ENCODE results near the gene SDCCAG8.
A peak's percentile ranks its signal among the peaks of the same experiment; 100 is the strongest.

The SDCCAG8 gene

DNA sequence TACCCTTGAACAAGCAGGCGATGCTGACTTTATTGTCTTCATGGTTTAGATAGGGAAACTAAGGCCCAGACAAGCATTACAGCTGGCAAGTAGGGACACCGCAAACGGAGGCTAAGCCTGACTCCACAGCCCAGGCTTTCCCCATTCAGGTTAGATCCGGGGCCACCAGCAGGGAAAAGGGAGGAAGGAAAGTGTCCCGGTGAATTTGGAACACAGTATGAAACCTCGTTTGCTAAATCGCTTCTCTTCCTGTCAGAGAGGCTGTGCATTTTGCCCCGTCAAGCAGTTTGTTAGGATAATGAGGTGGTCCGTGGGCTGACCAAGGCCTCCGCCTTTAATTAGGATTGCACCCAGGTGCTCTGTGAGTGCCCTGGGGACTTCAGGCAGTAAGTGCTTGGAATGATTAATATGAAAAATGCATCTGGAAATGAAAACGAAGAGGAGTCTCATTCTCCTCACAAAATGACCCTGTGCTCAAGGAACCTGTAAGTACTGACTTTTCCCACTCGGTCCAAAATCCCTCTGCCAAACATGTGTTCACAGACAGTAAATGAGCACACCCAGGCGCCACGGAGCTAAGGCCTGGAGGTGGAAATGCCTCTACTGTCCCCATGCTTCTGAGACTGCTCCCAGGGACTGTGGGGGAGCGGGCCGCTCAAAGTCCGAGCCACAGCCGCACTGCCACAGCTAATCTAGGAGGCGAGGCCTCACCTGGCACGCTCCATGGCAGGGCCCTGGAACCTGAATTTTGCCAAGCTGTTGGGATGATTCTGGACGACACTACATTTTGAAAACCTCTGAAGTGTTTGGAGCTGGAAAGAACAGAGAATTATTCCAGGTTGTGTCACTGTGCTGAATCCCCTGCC is 234.1 kb downstream of the SDCCAG8 start:
- no peak for DNase-seq

DNA sequence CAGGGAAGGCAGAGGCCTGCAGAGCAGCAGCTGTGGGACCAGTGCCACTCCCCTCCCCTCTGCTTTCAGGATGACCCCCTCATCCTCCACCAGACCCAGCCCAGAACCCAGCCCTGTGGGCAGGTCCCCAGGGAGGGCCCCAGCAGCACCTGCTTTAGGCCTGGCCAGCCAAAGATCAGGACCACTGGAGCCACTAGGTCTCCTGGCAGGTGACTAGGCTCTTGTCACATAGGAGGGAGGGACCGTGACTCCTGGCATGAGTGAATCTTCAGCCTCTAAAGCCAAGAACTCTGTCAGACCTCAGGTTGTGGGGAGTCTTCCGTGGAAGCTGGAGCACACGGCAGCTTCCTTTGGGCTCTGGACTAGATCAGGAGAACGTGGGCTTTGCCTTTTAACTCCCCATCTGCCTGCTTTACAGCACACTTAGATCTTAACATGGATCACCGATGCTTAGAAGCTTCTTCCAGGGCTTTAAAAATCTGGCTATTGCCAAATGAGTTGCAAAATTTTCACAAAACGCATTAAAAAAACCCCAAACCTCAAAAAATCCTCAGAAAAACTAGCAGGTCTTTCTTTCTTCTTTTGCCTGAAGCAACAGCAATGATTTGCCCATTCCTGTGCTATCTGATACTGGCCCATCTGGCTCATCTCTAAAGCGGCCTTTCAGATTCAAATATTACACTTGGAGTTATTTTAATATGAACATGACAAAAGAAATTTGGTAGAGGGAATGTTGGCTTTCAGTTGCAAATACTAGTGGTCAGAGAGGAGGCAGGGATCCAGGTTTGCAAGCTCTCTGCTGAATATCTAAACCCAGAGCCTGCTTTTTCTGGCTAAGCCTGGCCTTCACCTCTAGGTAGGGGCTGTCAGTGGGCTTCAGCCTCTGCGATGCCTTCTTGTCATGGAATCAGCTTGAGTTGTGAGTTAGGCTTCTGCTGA is 235.2 kb downstream of the SDCCAG8 start:
- DNase-seq: no peak

DNA sequence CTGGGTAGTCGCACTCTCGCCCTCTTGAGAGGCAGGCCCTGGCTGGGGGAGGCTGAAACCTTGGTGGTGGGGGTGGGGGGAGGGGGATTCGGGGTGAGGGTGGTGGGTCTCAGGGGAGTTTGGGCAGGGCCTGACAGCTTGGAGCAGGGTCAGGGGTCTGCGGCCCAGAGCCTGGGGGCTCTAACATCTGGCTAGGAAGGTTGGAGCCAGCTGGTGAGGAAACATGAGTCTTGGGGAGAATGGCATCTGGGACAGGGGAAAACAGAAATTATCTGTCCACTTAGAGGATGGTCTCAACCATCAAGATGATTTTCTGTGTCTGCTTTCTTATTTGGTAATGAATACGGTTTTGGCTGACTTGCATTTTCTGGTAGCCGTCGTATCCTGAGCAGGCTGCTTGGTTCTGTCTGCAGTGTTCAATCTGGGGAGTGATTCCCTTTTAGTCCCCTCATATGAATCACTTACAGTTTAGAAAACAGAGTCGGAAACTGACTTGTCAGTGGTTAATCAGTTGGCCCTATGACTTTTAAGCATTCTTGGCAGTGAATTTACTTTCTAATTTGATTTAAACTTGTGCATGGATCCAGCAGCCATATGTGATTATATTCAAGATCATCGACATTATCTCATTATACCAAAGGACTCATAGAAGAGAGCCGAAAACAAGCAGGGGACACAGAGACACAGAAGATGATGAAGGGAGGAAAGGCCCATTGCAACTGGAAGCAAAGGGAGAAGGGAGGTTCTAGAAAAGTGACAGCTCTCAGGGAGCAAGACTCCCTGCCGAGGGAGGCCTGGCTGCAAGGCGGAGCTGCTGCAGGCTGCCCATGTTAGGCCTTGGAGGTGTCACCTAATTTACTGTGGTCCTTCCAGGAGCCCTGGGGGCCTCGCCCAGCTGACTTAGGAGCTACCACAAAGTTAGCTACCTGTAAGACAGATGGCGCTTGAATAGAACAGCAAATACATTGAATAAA is 237.6 kb downstream of the SDCCAG8 start:
- no peak for DNase-seq

DNA sequence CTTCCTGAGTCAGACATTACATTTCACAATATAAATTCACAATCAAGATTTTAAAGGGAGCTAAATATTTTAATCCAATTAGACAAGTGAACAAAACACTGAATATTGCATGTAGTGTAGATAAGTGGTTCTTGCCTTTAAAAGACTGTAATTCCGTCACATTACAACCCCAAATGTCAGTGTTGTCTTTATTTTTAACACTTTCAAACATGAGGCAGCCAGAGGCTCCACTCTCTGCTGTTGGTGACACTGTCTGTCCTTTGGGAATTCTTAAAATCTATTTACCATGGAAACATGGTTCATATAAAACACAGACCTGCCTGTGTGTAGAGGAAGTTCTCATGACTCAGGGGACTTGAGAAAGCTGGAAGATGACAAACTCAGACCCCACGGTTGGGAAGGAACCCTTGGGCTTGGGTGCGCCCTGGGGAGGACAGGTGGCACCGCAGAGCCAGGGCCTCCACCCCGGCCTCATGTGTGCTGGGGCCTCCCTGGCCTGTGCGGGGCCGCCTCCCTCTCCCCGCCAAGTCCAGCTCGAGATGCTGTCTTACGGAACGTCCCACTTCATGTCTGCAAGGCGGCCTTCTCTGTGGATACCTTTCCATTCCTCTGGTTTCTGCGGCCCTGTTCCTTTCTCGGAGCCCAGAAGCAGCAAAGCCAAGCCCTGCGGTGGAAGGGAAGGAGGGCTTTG is 239.0 kb downstream of the SDCCAG8 start:
- no peak for DNase-seq

DNA sequence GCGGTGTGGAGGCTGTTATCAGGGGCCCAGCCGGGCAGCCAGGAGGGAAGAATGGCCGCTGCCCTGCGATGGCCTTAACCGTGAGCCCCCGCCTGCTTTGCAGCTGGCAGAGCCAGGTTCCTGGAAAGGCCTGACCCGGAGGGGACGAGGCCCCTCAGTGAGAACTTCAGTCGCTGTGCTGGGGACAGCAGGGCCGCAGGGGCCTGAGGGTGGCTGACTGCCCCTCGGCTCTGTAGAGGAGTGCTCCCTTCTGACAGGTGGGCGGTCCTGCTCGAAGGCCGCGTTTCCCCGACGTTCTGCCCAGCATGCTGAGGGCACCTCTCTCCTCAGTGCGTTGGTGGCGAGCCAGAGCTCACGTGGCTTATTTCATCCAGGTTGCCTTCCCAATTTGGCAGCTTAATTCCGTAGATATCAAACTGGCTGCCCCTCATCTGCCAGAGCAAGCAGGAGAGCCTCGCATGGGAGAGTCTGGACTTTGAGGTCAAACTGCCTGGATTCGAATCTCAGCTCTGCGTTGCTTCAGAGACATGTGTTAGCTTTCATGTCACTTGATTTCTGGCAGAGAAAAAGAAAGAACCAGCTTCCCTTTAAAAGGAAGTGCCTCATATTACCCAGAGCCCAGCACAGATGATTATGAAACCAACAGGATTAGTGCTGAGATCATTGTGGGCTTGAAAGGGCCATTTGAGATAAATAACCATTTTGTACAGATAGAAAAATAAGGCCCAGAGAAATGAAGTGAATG is 239.8 kb downstream of the SDCCAG8 start:
- DNase-seq: no peak

DNA sequence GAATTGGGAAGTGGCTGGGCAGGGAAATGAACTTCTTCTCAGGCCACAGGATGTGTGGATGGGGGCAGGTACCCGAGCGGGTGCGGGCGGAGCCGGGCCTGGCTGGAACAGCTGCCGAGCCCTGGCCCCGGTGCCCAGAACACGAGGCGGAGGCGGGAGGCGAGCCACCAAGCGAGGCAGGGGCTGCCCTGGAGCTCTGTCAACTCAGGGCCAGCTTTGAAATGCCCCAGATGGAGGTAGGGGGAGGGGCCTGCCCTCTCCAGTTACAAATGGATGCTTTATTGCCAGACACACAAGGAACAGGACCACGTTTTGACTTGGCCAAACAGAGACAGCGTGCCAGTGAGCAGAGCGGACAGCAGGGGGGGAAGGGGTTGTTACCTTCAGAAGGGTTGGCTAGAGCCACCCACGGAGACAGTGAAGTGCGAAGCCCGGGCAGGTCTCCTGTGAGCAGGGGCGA is 240.4 kb downstream of the SDCCAG8 start:
- no peak for DNase-seq

DNA sequence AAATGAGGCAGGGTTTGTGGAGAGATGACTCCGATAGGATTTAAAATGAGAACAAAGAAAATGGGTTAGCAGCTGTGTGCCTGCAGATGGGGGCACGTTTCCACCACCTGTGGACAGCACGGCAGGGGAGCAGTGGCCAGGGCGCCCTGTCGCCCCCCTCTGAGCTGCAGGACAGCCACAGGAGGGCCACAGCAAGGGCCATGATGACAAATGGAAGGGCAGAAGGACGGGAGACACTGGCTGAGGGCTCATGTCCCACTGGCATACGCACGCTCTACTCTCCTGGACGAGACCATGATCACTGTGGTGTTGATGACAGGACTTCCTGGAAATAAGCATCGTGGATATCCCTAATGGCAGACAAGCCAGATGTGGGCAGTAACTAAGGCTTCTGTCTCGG is 241.0 kb downstream of the SDCCAG8 start:
- no peak for DNase-seq

DNA sequence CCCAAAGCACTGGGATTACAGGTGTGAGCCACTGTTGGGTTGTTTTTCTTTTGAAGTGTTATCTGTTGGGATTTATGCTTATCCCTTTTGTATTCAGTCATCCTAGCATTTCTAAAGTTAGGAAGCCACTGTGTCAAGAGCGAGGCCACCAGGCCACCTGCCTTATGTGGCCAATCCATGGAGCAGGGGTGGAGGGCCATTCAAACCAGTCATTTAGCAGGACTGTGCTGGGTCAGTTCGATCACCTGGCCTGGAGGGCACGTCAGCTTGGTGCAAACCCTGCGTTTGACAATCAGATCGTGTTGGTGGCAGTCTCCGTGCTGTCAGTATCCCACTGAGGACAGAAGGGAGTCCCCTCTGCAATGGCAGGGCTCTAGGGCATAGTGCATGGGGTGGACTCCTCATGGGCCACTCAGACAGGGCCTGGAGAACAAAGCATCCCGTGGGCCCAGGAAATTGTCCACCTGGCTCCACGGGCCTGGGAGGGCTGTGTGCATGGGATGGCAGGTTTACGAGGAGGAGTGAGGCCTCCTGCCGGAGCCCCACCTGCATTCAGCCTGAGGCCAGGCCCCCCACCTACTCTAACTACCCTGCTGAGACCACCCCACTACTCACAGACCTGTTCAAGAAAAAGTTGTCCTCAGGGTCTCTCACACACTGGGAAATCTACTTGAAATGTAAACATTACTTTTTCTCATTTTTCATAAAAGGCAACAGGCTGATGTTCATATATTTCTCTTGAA is 242.3 kb downstream of the SDCCAG8 start:
- DNase-seq: no peak

DNA sequence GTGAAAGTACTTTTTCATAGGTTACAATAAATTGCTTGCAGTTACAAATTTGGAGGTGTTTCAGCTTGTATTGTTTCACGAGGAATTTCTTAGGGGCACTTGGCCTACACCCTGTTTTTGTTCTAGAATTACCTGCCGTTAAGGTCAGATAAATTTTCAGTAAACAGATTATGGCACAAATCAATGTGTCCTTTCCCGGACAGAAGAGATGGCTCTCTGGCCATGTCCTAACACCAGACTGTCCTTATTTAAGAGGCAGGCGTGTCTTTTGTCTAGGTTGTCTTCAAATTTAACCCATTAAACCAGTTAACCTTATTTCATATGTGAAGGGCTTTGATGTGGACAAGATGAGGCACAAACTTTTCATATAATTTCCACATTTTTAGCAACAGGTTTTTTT is 243.4 kb downstream of the SDCCAG8 start:
- DNase-seq: no peak

DNA sequence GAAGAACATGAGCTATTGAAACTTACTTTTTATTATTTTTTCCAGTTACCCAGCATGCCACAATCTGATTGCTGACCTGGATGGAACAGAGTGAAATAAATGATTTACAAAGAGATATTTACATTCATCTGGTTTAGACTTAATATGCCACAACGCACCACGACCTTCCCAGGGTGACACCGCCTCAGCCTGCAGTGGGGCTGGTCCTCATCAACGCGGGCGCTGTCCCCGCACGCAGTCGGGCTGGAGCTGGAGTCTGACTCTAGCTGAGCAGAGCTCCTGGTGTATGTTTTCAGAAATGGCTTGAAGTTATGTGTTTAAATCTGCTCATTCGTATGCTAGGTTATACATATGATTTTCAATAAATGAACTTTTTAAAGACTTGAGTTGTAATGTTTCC is 243.9 kb downstream of the SDCCAG8 start:
- no peak for DNase-seq

DNA sequence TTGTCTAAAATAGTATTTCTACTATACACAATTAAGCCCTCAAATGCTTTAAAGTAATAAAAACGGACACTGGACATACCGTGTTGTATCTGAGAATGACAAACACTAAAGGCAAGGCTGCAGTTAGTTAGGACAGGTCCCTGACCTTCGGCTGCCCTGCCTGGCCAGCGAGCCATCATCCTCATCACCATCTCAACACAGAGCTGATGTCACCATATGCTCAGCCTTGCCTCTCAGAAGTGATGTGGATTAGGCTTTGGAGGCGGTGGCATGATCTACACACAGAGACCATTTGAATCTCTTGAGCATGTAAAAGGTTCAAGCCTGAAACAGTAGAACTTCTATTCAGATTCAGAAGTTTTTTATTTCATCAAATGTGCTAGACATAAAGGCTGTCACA is 244.7 kb downstream of the SDCCAG8 start:
- DNase-seq: no peak

DNA sequence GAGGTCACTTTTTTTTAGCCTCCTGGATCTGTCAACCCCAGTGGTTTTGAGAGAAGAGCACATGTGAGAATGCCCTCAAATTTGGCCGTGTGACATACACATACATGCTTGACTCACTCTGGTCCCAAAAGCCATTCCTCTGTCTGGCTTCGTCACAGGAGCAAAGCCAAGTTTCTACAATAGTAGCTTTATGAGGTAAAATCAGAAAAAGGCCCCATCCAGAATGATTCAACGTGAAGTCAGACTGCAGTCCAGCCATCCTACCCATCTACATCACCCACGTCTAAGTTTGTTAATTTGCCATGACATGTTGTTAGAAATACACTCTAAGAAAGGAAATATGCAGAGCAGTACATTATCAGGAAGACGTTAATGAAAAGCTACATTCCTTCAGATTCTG is 245.2 kb downstream of the SDCCAG8 start:
- no peak for DNase-seq

DNA sequence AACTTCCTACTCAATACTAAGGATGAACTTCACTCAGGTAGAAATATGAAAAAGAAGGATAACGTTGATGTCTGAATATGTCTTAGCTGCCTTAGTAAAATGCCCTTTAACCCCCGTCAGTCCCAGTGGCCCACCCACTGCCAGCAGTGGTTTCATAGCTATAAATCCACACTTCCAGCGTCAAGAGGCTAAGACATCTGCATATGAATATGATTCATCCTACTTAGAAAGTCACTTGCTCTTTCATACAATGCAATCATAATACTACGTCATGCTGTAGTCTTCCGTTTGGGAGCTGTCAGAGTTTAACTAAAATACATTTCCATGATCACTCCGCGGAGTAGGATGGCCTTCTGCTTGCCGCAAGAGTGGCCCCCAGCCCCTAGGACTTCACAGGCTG is 247.3 kb downstream of the SDCCAG8 start:
- no peak for DNase-seq

DNA sequence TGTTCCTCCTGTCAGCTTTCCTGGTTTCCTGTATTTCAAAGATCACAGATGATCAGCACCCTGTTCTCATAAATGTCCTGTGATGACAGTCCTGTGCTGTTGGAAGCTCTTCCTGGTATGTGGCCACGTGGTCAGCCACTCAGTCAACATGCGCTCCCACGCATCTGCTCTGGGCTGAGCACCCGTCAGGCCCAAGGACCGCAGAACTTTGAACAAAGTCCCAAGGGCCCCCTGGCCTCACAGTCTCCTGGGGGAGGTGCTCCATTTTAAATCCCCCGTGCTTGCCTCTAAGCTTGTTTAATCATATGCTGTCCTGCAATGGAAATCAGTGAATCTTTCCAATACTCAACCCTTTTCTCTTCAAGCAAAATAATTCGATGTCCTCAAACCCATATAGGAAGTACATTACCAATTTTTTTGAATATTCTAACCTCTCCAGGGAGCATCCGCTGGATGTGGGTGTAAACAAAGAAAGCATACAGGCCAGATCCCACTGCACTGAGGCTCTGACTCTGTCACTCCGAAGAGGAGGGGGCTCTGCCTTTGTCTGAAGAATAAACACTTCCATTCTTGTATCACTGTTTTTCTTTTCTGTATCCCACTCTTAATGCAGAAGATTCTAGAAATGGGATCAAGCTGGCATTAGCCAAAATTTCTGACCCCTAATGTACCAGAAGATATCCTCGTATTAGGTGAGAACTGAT is 250.3 kb downstream of the SDCCAG8 start:
- DNase-seq: no peak

DNA sequence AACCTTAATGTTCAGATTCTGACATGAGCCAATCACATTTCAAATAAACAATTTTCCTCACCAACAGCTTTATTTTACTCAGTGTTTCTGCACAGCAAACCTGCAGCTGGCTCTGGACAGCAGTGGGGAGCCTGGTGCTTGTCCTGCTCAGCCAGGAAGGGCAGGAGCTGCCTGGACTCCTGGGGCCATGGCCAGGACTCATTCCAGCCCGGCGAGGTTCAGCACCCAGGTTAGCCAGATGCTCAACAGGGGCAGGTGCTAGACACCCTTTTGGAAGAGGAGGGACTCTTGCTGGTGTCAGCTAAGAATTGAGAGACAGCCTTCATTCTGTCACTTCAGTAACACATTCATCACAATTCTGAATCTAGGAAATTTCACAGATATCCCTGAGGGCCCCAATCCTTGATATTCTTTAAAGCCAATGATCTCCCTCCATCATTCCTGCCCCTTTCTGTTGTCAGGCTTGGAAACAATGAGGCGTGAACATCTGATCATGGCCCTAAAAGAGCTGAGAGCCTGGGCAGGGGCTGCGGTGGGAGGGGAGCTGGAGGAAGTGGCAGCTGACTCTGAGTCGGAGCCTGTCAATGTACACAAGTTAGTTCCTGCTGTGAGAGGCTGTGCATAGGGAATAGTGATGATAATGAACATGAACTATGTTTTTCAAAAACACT is 251.3 kb downstream of the SDCCAG8 start:
- peak; percentile 45 for DNase-seq

DNA sequence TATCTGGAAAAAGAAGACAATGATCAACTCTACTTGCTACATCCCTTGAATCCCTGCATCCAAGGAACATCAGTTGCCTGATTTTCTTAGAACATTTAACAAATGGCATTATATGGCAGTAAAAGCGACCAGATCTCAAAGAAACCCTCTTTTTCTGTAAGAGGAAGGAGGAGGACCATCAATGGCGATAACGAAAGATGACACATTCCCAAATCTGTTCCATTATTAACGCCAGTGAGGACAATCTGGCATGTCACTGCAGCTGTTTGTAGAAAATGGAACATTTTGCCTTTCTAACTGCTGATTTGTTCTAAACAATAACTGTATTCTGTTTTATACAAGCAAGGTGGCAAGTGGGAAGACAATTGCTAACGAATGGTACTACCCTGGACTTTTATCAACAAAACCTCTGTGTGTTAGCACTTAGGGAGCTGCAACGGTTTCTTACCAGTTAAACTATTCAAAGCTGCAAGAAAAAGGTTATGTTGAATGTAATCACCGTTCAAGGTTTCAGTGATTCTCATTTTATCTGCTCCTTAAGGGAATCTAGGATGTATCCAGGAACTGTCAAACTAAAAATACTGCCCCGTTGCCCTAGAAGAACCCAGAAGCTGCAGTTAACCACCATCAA is 251.9 kb downstream of the SDCCAG8 start:
- no peak for DNase-seq

DNA sequence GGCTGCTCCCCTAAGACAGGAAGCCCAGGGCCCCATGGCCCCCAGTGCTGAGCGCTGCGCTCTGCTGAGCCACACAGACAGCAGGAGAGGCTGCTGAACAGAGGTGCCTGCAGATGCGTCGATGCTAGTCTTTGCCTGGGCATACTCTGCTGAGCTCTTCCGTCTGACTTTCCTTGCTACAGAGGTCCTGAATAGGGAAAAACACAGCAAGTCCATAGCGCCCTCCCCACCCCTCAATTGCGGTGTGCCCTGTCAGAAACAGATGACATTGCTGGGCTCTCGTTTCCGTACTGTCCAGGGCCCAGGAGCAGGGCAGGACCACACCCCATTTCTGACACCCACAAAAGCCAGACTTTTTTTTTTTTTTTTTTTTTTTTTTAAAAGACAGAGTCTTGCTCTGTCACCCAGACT is 252.5 kb downstream of the SDCCAG8 start:
- no peak for DNase-seq

DNA sequence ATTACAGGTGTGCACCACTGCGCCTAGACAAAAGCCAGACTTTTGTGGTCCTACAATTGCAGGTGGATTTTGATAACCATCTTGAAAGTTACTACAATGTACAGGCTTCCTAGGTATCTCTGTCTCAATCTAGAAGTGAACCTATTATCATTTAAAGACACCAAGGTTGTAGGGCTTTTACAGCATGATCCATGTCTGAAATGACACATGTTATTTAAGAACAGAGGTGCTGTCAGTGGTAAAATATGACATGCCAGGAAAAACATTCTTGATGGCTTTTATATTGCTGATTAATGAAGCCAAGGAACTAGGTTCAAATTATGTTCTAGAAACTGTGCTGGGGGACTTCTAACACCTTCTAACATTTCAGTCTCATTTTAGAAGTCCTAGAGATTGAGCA is 253.1 kb downstream of the SDCCAG8 start:
- no peak for DNase-seq

DNA sequence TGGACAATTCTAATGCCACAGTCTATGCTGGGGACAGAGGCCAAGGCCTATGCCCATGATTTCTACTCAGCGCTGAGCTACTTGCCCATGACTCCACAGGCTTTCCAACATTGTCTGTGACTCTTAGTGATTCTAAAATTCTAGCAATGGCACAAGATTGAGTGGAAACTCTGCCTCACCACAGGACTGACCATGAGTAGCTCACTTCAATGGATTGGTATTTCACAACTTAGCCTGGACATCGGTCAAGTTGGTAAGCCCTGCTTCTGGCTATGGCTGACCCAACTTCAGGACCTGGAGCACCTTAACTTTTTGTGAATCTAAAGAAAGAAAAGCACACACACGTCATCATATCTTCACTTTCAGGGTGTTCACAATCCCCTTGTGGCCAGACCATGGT is 255.1 kb downstream of the SDCCAG8 start:
- DNase-seq: no peak

Measured in NCI-H146 (cell line).